ENCODE measurements around the gene ARHGEF19. TPM values are rescaled to one million over a fixed set of nuclear protein-coding genes. Genes with fewer than 3 reads are reported as not detected.

The ARHGEF19 gene
- total and polyA plus RNA-seq, 2 of the 13 experiments (the other 11 are each of a cell fraction or from before 2014, with no cell fraction given): 1.7 to 1.8 TPM

DNA sequence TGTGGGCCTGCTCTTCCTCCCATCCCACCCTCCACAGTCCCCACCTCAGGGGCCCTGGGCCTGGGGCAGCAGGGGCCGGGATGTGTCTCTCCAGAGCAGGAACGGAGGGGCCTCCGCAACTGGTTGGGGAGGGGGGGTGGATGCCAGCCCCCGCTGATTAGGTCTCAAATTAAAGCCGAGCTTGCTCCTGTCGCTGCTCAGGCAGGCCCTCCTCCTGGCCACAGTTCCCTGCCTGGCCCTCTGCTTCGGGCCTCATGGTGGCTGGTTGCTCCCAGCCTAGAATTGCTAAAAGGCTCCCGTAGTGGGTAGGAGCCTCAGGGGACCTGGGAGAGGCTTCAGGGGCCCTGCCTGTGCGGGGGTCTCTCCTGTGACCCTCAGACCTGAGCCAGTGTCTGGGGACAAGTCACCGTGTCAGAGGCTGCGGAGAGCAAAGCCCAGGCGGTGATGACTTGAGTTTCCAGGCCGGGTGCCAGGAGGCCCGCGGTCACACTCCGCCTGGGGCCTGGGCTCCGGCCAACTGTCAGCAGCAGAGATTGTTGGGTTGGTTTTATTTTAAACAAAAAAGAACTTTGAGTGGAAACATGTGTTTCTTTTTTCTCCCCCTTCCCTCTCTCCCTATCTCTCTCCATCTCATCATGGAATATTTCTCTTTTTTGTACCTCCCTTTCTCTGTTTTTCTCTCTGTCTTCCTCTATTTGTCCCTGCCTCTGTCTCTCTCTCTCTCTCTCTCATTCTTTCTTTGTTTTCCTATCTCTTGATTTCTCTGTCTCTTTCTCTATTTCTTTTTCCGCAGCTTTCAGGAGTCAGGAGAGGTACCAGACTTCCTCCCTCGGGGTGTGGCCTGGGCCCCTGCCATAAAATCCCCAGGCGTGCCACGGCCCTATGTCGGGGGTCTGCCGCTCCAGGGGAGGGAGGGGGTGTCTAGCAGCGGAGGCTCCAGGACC, 36.6 kb downstream of the ARHGEF19 start (continued):
- no peak for TF ChIP-seq HMG20A (CRISPR knock-in tag; IDR thresholded peaks at IDR 0.05; ENCODE audit: borderline replicate concordance)
- no peak for TF ChIP-seq NFYB (CRISPR knock-in tag; IDR thresholded peaks at IDR 0.05)
- TF ChIP-seq ZNF235 (CRISPR knock-in tag; IDR thresholded peaks at IDR 0.05; ENCODE audit: borderline replicate concordance): no peak
- no peak for TF ChIP-seq ZNF296 (CRISPR knock-in tag; conservative IDR thresholded peaks at IDR 0.05)
- TF ChIP-seq, protein P1, sequence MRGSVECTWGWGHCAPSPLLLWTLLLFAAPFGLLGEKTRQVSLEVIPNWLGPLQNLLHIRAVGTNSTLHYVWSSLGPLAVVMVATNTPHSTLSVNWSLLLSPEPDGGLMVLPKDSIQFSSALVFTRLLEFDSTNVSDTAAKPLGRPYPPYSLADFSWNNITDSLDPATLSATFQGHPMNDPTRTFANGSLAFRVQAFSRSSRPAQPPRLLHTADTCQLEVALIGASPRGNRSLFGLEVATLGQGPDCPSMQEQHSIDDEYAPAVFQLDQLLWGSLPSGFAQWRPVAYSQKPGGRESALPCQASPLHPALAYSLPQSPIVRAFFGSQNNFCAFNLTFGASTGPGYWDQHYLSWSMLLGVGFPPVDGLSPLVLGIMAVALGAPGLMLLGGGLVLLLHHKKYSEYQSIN (CRISPR knock-in tag; IDR thresholded peaks at IDR 0.05; ENCODE audit: borderline replicate concordance): no peak
- TF ChIP-seq, protein P2, sequence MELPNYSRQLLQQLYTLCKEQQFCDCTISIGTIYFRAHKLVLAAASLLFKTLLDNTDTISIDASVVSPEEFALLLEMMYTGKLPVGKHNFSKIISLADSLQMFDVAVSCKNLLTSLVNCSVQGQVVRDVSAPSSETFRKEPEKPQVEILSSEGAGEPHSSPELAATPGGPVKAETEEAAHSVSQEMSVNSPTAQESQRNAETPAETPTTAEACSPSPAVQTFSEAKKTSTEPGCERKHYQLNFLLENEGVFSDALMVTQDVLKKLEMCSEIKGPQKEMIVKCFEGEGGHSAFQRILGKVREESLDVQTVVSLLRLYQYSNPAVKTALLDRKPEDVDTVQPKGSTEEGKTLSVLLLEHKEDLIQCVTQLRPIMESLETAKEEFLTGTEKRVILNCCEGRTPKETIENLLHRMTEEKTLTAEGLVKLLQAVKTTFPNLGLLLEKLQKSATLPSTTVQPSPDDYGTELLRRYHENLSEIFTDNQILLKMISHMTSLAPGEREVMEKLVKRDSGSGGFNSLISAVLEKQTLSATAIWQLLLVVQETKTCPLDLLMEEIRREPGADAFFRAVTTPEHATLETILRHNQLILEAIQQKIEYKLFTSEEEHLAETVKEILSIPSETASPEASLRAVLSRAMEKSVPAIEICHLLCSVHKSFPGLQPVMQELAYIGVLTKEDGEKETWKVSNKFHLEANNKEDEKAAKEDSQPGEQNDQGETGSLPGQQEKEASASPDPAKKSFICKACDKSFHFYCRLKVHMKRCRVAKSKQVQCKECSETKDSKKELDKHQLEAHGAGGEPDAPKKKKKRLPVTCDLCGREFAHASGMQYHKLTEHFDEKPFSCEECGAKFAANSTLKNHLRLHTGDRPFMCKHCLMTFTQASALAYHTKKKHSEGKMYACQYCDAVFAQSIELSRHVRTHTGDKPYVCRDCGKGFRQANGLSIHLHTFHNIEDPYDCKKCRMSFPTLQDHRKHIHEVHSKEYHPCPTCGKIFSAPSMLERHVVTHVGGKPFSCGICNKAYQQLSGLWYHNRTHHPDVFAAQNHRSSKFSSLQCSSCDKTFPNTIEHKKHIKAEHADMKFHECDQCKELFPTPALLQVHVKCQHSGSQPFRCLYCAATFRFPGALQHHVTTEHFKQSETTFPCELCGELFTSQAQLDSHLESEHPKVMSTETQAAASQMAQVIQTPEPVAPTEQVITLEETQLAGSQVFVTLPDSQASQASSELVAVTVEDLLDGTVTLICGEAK (IDR thresholded peaks at IDR 0.05): no peak
- TF ChIP-seq, protein P2 (CRISPR knock-in tag; IDR thresholded peaks at IDR 0.05): no peak
- no peak for TF ChIP-seq PCBP2 (optimal IDR thresholded peaks at IDR 0.05; ENCODE audit: low read depth, low read length, poor library complexity, severe bottlenecking)
- no peak for TF ChIP-seq U2AF2 (IDR thresholded peaks at IDR 0.05; ENCODE audit: low read depth, low read length)
- TF ChIP-seq, protein P3, sequence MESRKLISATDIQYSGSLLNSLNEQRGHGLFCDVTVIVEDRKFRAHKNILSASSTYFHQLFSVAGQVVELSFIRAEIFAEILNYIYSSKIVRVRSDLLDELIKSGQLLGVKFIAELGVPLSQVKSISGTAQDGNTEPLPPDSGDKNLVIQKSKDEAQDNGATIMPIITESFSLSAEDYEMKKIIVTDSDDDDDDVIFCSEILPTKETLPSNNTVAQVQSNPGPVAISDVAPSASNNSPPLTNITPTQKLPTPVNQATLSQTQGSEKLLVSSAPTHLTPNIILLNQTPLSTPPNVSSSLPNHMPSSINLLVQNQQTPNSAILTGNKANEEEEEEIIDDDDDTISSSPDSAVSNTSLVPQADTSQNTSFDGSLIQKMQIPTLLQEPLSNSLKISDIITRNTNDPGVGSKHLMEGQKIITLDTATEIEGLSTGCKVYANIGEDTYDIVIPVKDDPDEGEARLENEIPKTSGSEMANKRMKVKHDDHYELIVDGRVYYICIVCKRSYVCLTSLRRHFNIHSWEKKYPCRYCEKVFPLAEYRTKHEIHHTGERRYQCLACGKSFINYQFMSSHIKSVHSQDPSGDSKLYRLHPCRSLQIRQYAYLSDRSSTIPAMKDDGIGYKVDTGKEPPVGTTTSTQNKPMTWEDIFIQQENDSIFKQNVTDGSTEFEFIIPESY (CRISPR knock-in tag; IDR thresholded peaks at IDR 0.05): no peak
- no peak for TF ChIP-seq NPAS2 (CRISPR knock-in tag; IDR thresholded peaks at IDR 0.05; ENCODE audit: borderline replicate concordance)
- peak; percentile 52; the same call in 1 of the 2 replicates for TF ChIP-seq RBFOX2 (IDR thresholded peaks at IDR 0.05; ENCODE audit: low read depth, low read length)
- TF ChIP-seq, protein P4, sequence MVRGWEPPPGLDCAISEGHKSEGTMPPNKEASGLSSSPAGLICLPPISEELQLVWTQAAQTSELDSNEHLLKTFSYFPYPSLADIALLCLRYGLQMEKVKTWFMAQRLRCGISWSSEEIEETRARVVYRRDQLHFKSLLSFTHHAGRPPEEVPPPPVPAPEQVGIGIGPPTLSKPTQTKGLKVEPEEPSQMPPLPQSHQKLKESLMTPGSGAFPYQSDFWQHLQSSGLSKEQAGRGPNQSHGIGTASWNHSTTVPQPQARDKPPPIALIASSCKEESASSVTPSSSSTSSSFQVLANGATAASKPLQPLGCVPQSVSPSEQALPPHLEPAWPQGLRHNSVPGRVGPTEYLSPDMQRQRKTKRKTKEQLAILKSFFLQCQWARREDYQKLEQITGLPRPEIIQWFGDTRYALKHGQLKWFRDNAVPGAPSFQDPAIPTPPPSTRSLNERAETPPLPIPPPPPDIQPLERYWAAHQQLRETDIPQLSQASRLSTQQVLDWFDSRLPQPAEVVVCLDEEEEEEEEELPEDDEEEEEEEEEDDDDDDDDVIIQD (CRISPR knock-in tag; IDR thresholded peaks at IDR 0.05; ENCODE audit: low read depth): no peak
- TF ChIP-seq EP300 (IDR thresholded peaks at IDR 0.05; ENCODE audit: low read depth in 2 of 2, low read length in 2 of 2): no peak
- no peak for TF ChIP-seq EP300 (CRISPR knock-in tag; IDR thresholded peaks at IDR 0.05; ENCODE audit: borderline replicate concordance)

All from HepG2 (cell line).